Subcutaneous abdominal adipose tissue (tissue), 5 donors: ENCODE results near the gene EPG5.

Source experiments
- H3K27ac ChIP-seq: one replicate; pipeline ENCODE4 v1.7.0; 2013; ENCODE audit warnings: low read depth, mild to moderate bottlenecking, inconsistent platforms, low read length, moderate library complexity
- H3K27me3 ChIP-seq, 5 donors: one replicate each; pipeline ENCODE4 v1.7.0; 2013; ENCODE audit warnings: low read length in 5 of 5, inconsistent platforms in 1 of 5; ENCODE audit not compliant: control insufficient read depth in 5 of 5, insufficient read depth in 4 of 5
- H3K36me3 ChIP-seq, 5 donors: one replicate each; pipeline ENCODE4 v1.7.0; 2013; ENCODE audit warnings: low read length in 5 of 5; ENCODE audit not compliant: control insufficient read depth in 5 of 5, insufficient read depth in 5 of 5
- H3K4me1 ChIP-seq, 5 donors: one replicate each; pipeline ENCODE4 v1.7.0; 2013; ENCODE audit warnings: low read length in 5 of 5, mild to moderate bottlenecking in 3 of 5, moderate library complexity in 1 of 5; ENCODE audit not compliant: control insufficient read depth in 5 of 5, insufficient read depth in 5 of 5
- H3K4me3 ChIP-seq, 5 donors: one replicate each; pipeline ENCODE4 v1.7.0; 2013; ENCODE audit warnings: low read length in 5 of 5, low read depth in 1 of 5
- H3K9ac ChIP-seq, 5 donors: one replicate each; pipeline ENCODE4 v1.7.0; 2013; ENCODE audit warnings: low read length in 5 of 5, mild to moderate bottlenecking in 4 of 5, moderate library complexity in 3 of 5
- H3K9me3 ChIP-seq, 5 donors: one replicate each; pipeline ENCODE4 v1.7.0; 2013; ENCODE audit warnings: low read length in 5 of 5; ENCODE audit not compliant: control insufficient read depth in 5 of 5
- donor health status: healthy.
- donor health status: healthy.
- donor health status: healthy.
- donor health status: healthy.
- donor health status: healthy.

EPG5 gene

GRCh38 chr18:45861926-45862325, 105.2 kb downstream of the EPG5 start:
- Histone ChIP-seq H3K27ac (no peak overlapping the region), H3K36me3 (peaks cover 44 to 89% (median 70%) of the 10 kb centered on the region in 5 donors), H3K4me3 (no peak overlapping the region), H3K9ac (no peak overlapping the region), H3K4me1 (peaks cover 0 to 5% (median 0%) of the 10 kb centered on the region in 5 donors), H3K27me3 (no peaks in the 10 kb centered on the region), H3K9me3 (no peaks in the 10 kb centered on the region)

DNA sequence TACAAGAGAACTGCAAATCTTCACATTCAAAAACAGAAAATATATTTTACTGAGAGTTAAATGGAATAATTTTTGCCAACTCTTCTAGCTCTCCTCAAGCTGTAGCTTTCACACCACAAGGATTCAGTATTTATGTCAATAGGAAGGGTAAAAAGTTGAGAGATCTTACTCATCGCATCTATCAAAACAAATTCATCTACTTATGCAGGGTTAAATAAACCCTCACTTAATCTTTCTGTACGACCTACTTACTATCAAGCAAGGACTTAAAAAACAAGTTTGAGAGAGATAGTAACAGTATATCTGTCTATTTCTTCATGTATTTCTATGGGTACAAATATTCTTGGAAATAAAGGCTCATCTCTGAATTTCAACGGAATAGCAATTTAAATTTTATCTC, 106.2 kb downstream of the EPG5 start:
- Histone ChIP-seq H3K36me3 (peaks cover 43 to 90% (median 71%) of the 10 kb centered on the region in 5 donors), H3K4me3 (no peak overlapping the region), H3K9me3 (no peaks in the 10 kb centered on the region), H3K27me3 (no peaks in the 10 kb centered on the region), H3K4me1 (no peaks in the 10 kb centered on the region), H3K27ac (no peak overlapping the region), H3K9ac (no peak overlapping the region)

DNA sequence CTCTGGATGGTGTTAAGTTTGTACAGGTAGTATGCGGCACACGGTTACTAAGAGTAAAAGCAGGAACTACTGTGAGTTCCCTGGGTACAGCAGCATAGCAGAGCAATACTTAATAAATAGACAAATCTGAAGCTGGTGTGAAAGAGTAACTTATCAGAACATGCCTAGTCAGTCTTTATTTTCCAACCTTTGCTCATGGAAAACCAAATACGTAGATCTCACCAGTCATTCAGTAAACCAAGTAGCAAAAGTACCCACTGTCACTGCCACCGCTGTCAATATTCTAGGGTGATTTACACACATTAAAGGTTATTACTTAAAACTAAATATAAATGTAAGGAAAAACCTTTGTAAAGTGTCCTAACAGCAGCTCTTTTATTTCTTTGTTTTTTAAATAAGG, 106.6 kb downstream of the EPG5 start:
- Histone ChIP-seq H3K9ac (no peak overlapping the region), H3K4me3 (no peak overlapping the region), H3K36me3 (peaks cover 48 to 91% (median 73%) of the 10 kb centered on the region in 5 donors)

DNA sequence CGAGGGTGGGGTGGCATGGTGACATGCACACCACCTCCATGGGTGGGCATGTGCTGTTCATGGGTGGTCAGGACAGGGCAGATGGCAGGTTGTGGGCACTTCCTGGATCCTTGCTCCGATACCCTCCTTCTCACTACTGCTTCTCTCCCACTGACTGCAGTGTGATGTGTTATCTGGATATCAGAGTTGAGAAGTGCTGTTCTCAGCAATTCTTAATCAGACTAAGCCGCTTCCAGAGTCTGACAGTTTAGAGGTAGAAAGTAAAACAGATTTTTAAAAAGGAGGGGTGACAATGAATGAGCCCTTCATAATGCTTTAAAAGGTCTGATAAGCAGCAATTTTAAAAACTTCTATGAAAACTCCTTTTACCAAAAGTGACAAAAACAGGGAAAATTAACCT, 107.8 kb downstream of the EPG5 start:
- Histone ChIP-seq H3K9me3 (no peaks in the 10 kb centered on the region), H3K27ac (no peak overlapping the region), H3K27me3 (no peaks in the 10 kb centered on the region), H3K4me1 (no peaks in the 10 kb centered on the region), H3K36me3 (peaks cover 48 to 91% (median 73%) of the 10 kb centered on the region in 5 donors), H3K9ac (no peak overlapping the region), H3K4me3 (no peak overlapping the region)

More for the DNA sequence above, 106.6 kb downstream of the EPG5 start:
- Histone ChIP-seq H3K4me1 (no peaks in the 10 kb centered on the region), H3K27ac (no peak overlapping the region), H3K9me3 (no peaks in the 10 kb centered on the region), H3K27me3 (no peaks in the 10 kb centered on the region)

DNA sequence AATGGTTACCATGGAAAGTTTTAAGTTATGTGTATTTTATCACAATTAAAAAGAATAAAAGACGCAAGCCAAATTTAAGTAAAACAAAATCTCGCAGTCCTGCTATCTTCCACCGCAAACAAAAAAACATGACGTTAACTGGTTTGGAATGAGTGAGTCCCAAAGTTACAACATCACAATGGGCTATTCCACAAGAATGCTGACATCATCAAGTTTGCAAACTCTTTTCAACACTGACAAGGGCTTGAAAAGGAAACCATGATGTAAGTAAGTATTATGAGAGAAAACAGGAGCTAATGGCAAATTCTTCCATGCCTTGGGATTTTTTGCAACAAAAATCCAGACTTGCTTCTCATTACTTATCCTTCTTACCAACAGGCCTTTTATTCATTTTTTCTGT, 110.6 kb downstream of the EPG5 start:
- Histone ChIP-seq H3K27ac (no peak overlapping the region), H3K27me3 (no peaks in the 10 kb centered on the region), H3K36me3 (peaks cover 52 to 93% (median 82%) of the 10 kb centered on the region in 5 donors), H3K4me1 (peaks cover 1 to 5% (median 3%) of the 10 kb centered on the region in 5 donors), H3K9ac (no peak overlapping the region), H3K4me3 (no peak overlapping the region), H3K9me3 (no peaks in the 10 kb centered on the region)

GRCh38 chr18:45854036-45854586, 113.0 kb downstream of the EPG5 start:
- Histone ChIP-seq H3K27ac (no peak overlapping the region), H3K4me1 (peaks cover 4 to 13% (median 10%) of the 10 kb centered on the region in 5 donors), H3K9ac (no peak overlapping the region), H3K27me3 (no peaks in the 10 kb centered on the region), H3K4me3 (no peak overlapping the region), H3K36me3 (peaks cover 38 to 93% (median 73%) of the 10 kb centered on the region in 5 donors), H3K9me3 (no peaks in the 10 kb centered on the region)

DNA sequence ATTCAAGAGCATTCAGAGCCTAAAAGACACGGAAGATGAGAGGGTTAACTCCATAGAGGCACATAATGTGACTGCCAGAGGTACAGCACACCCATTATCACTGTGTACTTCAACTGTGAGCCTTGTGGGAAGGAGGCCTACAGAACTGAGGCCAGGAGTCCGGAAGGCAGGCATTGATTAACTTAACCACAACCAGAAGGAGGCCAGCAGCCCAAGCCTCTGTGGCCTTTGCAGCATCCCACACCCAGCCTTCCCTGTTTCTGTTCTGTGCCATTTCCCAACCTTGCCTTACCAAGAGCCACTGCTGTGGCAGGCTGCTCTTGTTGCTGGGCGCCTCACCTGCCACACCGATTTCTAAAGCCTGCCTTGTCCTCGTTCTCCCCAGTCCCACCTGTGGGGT, 114.5 kb downstream of the EPG5 start:
- Histone ChIP-seq H3K27ac (no peak overlapping the region), H3K9me3 (no peaks in the 10 kb centered on the region), H3K27me3 (no peaks in the 10 kb centered on the region), H3K4me3 (no peak overlapping the region), H3K9ac (no peak overlapping the region), H3K4me1 (peaks cover 4 to 13% (median 10%) of the 10 kb centered on the region in 5 donors), H3K36me3 (peaks cover 27 to 80% (median 60%) of the 10 kb centered on the region in 5 donors)

DNA sequence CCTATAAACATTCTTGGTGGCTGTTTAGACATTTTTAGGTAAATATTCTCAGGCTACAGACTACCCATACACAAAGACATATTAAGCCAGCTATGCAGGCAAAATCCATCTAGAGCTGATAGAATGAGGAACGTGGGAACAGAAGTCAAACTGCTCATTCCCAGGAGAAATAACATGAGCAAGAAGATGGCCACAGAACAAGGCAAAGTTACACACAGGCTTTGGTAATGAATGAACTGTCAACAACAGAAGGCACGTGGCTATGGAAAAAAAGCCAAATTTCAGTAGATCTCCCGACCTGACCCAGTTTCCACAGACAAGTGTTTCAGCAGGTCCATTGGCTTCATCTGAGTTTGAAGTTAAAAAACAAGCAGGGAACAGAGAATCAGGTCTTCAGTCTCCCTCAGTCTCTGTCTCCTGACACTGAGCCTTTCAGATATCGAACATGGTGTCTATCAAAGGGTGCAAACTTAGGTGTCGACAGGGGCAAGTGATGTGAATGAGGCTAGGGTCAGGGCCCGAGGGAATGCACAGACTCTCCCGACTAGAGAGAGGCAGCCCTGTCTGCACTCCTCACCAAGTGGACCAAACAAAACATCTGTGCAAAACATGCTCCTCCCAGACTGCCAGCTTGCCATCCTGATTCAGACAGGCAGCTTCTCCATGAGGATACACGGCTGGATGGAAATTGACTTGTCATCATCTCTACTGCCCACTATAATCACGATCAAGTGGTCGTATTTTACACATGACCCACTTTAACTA, 115.8 kb downstream of the EPG5 start:
- H3K4me1 ChIP-seq = peaks cover 4 to 13% (median 10%) of the 10 kb centered on the region in 5 donors
- H3K9ac ChIP-seq = peak overlapping the region in 1 of 5 donors; percentile 20
- peaks cover 22 to 69% (median 55%) of the 10 kb centered on the region in 5 donors for H3K36me3 ChIP-seq
- no peak overlapping the region for H3K27ac ChIP-seq
- no peak overlapping the region for H3K4me3 ChIP-seq
- H3K9me3 ChIP-seq = no peaks in the 10 kb centered on the region
- H3K27me3 ChIP-seq = no peaks in the 10 kb centered on the region

GRCh38 chr18:45850021-45850420, 117.1 kb downstream of the EPG5 start:
- H3K4me3 ChIP-seq = no peak overlapping the region
- no peaks in the 10 kb centered on the region for H3K9me3 ChIP-seq
- no peaks in the 10 kb centered on the region for H3K27me3 ChIP-seq
- no peak overlapping the region for H3K9ac ChIP-seq
- peaks cover 14 to 56% (median 44%) of the 10 kb centered on the region in 5 donors for H3K36me3 ChIP-seq
- H3K4me1 ChIP-seq = peaks cover 4 to 13% (median 10%) of the 10 kb centered on the region in 5 donors
- H3K27ac ChIP-seq = no peak overlapping the region

GRCh38 chr18:45849529-45849928, 117.6 kb downstream of the EPG5 start:
- no peaks in the 10 kb centered on the region for H3K9me3 ChIP-seq
- no peak overlapping the region for H3K27ac ChIP-seq
- no peak overlapping the region for H3K9ac ChIP-seq
- H3K4me1 ChIP-seq = peaks cover 4 to 13% (median 10%) of the 10 kb centered on the region in 5 donors
- no peaks in the 10 kb centered on the region for H3K27me3 ChIP-seq
- H3K36me3 ChIP-seq = peaks cover 10 to 51% (median 39%) of the 10 kb centered on the region in 5 donors
- H3K4me3 ChIP-seq = no peak overlapping the region
